Inflammatory macrophage treated with lipopolysaccharide for 4 hours (primary cell): ENCODE measurements around the gene IFI27L1.

Experiments used
- DNase-seq: peaks from one replicate; pipeline ENCODE4 v3.0.0-alpha.2; 2020

IFI27L1 gene

DNA sequence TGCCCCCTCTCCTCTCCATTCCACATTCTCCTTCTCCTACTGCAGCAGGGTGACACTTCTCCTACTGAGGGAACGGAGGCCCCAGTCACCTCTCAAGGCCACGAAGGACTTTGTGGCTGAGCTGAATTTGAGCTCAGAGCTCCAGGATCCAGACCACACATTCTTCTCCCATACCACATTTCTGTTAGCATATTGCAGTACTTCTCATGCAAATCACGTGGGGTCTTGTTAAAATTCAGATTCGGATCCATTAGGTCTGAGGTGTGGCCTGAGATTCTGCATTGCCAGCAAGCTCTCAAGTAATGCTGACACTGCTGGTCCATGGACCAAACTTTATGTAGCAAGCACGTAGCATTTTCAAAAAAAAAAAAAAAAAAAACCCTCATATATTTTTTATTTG lies 57.9 kb downstream of the IFI27L1 start:
- DNase-seq: no peak

DNA sequence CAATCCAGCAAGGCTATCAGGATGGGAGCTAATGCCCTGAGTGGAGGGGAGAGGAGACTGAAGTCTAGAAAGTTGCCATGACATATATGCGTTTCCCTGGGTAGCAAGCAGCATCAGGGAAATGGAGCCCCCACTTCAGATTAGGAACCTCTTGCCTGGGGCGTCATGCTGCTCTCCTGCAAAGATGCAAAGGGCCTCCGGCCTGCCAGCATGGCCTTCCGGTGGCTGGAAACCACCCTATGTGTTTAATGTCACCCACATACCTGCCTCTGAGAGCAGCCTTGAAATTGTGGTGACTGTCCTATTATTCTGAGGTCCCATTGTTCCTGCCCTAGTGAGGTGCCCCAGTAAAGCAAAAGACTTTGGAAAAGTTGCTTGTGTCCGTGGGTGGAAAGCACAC lies 58.3 kb downstream of the IFI27L1 start:
- DNase-seq: no peak

DNA sequence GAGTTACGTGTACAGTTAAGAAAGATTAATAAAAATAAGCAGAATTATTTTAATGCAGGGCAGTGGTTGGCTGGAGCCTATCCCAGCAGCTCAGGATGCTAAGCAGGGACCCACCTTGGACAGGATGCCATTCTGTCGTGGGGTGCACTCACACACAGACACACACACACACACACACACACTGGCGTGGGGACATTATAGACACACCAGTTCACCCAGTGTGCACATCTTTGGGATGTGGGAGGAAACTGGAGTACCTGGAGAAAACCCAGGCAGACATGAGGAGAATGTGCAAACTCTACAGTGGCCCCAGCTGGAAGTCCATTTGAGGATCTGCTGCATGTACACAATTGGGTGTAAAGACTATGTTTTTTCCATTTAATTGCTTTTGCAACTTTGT lies 61.1 kb downstream of the IFI27L1 start:
- DNase-seq: no peak

DNA sequence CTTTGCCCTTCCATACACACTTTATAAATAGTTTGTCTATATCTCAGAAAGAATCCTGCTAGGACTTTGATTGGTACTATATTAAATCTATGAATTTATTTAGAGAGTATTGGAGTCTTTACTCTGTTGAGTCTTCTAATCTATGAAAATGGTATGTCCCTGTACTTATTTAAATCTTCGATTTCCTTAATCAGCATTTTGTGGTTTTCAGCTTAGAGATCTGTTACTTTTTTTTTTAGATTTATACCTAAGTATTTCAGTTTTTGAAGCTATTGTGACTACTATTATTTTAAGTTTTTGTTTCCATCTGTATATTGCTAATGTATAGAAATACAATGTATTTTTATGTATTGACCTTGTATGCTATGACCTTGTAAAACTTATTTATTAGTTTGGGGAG lies 61.7 kb downstream of the IFI27L1 start:
- DNase-seq: no peak

DNA sequence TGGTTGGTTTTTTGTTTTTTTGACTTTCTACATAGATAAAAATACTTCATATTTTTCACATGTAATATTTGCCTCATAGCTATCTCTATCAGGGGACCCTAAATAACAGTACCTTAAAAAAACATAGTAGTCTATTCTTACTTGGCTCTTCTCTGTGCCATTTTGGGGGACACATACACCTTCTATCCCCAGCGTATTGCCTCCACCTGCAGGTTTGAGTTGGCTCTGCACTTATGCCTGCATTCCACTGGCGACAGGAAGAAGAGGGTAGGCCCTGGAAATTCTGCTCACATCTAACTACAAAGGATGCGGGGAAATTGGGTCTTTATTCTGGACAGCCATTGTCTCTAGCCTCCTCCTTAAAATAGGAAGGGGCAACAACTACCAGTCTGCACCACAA lies 62.1 kb downstream of the IFI27L1 start:
- DNase-seq: no peak

DNA sequence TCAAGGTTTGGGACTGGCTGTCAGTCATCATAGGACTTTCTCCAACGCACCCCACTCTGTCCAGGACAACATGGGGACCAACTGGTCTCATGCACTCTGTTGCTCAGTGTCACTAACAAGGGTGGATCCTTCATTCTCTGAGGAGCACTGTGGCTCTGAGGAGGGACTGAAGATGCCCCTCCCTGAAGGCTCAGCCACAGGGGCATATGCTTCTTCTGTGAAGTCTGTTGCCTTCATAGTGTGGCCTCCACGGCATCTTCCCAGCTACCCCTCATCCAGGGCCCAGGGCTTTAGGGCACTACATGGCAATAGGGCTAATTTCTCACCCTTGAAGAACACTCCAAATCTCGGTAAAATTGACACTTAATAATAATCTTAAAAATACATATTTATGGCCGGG lies 62.6 kb downstream of the IFI27L1 start:
- no peak for DNase-seq

DNA sequence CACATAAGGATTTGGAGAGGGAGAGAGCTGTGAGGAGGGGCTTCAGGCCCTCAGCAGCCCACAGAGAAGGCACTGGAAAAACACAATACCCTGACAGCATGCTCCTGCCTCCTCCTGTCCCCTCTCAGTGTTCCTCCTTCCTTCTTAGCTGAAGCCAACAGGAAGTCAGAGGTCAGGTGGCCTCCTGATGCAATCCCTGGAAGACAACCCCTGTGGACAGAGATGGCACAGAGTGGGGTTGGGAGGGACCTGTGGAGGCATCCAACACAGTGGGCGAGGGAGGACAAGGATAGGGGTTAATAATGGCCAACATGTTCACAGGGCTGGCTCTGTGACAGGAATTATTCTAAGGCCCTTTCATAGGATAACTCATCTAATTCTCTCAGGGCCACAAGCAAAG lies 63.7 kb downstream of the IFI27L1 start:
- DNase-seq: peak; percentile 38

DNA sequence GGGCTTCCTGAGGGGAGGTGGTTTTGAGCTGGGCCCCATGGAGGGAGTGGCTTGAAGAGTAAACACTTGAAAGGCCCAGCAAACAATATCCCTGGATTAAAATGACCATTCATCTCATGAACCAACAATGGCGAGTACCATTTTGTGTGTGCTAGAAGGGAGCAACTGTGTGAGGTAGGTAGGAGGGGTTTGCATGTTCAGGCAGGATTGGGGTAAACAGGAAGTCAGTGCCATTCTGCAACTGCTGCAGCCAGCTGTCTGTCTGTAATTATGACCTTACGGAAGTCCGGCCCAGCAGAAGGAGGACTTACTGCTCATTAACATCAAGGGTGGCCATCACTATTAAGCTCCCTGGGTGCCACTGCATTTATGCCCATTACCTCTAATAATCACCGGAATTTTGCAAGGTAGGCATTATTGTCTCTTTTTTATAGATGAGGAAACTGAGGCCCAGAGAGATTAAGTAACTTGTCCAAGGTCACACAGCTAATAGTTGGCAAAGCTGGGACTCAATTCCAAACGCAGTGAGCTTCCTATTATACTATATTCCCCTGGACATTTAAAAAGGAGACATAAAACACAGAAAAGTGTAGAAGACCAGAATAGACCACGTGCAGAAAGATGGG lies 64.9 kb downstream of the IFI27L1 start:
- DNase-seq: no peak
